ENCODE results near the gene KIAA1217.

Gene KIAA1217

DNA sequence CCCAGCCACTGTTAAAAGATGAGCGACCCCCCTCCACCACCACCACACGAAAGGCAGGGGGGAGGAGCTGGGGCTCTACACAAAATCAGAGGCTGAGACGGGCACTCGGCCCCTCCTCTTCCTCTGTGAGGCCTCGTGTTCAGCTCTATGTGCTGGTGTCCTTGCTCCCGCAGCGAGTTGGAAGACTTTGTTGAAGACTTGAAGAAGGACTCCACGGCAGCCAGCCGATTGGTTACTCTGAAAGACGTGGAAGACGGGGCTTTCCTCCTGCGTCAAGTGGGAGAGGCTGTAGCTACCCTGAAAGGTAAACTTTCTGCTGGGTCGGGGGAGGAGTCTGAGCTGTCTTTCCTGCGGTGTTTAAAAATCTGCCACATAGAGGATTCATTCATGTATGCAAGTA is 311.0 kb downstream of the KIAA1217 start:
- peak; percentile 30 for DNase-seq

DNA sequence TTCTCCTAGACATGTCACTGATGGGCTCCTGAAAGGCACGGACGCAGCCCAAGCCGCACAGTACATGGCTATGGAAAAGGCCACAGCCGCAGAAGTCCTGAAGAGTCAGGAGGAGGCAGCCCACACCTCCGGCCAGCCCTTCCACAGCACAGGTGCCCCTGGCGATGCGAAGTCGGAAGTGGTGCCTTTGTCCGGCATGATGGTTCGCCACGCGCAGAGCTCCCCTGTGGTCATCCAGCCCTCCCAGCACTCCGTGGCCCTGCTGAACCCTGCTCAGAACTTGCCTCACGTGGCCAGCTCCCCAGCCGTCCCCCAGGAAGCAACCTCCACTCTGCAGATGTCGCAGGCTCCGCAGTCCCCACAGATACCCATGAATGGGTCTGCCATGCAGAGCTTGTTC is 315.4 kb downstream of the KIAA1217 start:
- DNase-seq, result no peak

DNA sequence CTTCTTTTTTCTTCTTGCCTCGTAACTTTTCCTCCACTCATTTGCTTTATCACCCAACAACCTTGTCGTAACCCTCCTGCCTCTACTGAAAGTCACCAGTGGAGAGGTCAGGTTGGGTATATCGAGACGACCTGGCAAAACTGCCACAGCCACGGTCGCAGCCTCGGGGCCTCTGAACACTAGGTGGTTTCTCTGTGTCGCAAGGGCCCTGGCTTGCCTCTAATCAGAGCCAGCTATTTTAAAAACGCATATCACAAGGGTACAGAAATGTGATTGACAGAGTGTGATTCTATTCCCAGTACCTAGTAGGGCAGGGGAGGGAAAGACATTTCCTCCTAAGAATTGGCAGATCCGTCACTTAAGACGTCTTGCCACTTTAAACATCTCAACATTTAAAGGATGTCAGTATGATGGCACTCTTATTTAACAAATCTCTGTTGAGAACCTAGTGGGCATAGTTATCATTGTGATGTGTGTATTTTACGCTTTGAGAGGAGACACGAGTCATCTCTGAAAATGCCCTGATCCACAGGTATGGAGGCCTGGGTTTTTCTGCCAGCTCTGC is 317.2 kb downstream of the KIAA1217 start:
- DNase-seq, result no peak

DNA sequence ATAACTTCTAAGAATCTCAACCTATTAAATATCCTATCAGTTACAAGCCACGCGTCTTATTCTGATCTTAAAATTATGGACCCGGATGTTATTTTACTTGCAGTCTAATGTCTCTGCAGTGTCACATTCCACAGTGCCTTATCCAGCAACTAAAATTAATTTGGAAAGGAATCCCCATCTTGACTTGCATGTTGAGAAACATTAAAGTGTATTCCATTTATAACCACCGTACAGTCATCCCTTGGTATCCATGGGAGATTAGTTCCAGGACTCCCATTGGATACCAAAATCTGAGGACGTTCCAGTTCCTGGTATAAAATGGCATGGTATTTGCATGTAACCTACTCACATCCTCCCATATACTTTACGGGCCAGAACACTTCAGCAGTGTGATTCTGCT is 320.0 kb downstream of the KIAA1217 start:
- no peak for DNase-seq

DNA sequence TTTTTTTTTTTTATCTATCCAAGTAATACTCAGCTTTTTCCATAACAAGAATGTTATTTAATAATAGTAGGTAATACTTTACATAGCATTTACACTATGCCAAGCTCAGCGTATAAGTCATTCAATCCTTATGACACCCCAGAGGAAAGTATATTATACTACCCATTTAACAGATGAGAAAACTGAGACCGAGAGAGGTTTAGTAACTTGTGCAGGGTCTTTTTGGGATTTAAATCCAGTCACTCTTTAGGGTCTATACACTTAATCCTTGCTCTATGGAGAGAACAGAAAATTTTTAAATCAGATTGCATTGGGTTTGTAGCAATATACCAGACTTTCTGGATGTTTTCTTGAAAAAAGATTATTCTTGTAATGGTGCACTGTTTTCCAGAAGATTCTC is 322.5 kb downstream of the KIAA1217 start:
- no peak for DNase-seq

DNA sequence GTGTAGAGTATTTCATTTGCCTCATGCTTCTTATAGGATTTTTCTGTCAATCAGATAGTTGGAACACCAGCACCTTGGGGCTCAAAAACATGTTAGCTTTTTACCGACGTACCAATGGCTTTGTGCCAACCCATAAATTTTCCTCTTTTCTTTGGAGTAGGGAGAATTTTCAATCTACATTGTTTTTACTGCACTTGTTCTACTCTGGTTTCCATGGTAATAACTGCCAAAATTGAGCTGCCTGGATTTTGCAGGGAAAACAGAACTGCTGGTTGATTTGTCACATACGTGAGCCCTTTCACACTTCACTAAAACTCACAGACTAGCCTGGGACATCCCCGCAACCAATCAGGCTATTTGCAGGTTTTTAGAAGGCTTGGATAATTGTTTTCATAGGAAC is 325.0 kb downstream of the KIAA1217 start:
- DNase-seq, result no peak

DNA sequence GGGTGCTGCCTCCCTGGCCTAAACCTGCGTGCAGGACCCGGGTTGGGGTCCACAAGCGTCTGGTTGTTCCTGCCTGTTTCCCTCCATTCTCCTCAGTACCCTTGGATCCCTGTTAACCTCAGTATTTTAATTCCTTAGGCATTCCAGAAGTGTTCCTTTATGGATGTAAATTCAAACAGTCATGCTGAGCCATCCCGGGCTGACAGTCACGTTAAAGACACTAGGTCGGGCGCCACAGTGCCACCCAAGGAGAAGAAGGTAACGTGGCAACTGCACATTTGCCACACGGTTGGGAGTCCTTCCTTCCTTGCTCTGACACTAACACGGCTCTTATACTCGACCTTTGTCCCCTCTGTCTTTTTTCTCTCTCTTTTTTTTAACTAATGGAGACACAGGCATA is 327.7 kb downstream of the KIAA1217 start:
- no peak for DNase-seq

DNA sequence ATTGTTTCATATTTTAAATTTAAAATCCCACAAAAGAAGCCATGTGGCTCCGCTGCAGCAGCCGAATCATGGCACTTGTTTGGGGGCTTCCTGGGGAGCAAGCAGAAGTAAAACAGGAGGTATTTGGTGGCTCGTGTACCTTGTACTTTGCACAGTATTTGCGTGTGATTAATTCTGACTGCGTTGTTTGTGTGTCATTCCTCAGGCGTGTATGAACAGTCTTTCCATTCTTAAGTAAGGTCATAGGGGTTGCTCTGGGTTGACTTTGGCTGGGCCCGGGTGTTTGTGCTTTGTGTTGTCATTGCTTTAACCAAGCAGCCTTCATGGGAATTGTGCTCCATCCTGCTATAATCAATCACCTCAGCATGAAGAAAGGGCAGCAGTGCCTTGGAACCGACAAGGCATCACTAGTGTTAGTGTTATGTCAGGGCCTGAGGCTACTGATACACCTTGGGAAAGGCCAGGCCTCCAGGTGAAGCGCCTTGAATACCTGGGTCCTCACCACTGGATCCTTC is 332.4 kb downstream of the KIAA1217 start:
- DNase-seq, result no peak

DNA sequence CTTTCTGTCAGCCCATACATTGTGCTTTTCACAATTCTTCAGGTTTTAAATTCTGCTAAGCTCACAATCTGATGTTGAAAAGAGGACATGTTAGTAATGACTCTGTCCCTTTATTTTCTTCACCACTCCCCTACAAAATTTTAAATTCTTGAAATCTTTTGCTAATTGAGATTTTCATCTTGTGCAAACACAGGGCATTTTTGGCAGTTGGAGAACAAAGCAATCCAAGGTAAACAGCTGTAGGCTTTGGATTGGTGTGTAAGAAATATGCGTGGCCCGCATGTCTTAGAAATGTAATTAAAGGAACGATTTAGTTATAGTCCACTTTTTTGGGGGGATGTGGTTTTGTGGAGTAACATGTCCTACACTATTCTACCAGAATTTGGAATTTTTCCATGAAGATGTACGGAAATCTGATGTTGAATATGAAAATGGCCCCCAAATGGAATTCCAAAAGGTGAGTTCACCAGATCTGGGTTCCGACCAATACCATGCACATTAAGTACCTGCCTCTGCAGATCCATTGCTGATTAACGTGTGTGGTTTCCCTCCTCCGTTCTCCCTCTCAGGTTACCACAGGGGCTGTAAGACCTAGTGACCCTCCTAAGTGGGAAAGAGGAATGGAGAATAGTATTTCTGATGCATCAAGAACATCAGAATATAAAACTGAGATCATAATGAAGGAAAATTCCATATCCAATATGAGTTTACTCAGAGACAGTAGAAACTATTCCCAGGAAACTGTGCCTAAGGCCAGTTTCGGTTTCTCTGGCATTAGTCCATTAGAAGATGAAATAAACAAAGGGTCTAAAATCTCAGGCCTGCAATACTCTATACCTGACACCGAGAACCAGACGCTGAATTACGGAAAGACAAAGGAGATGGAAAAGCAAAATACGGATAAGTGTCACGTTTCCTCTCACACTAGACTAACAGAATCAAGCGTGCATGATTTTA is 333.7 kb downstream of the KIAA1217 start:
- DNase-seq, result no peak

DNA sequence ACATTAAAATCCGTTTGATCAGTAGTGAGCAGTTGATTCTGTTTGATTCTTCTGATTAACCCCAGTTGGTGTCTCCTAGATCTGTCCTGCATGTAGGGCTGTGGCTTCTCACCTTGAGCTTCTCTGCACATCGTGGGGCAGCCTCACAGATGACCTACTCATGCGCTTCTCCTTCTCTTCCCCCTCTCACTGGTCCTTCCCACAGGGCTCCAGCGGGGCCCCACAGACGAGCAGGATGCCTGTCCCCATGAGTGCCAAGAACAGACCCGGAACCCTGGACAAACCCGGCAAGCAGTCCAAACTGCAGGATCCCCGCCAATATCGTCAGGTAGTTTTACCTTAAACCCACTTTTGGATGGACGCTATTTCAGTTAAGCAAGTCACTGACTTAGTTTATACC is 335.8 kb downstream of the KIAA1217 start:
- no peak for DNase-seq

DNA sequence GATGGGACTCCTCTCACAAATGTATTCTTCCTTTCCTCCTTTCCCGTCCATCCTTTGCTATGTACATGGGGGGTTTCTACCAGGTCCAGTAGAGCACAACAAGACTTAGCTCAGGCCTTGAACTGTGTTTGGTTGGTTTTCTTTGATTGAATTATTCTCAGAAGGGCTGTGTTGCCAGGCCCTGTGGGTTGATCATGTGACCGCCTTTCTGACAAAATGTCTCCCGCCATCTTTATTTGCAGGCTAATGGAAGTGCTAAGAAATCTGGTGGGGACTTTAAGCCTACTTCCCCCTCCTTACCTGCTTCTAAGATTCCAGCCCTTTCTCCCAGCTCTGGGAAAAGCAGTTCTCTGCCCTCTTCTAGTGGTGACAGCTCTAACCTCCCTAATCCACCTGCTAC is 336.6 kb downstream of the KIAA1217 start:
- DNase-seq, result no peak

DNA sequence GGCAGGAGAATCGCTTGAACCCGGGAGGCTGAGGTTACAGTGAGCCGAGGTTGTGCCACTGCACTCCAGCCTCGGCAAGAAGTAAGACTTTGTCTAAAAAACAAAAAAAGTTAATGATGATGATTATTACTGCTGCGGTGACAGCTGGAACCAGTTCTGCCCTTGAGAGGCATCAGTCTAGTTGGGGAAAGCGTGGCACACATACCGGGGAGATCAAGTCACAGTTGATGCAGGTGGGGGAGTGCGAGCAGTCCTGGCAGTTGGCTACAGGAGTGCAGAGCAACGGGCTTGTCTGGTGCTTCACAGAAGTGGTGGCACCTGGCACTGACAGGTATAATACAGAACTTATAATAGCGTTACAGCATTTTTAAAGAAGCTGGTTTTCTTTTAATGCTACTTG is 341.7 kb downstream of the KIAA1217 start:
- DNase-seq, result no peak

DNA sequence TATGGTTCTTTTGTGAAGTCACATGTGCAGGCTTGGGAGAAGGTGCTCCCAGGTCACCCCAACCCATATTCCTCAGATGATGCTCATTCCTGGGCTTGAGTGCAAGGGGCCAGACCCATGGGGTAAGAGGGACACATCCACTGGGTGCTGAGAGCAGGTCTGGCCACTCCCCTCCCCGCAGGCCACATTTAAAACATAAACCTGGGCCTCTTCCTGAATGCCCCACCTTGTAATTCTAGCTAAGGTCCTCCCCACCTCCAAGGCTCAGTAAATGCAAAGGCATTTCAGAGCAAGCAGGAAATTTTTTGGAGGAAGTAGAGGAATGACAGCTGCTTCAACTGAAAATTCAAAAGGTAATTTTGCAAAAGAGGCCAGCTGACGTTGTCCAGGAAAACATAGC is 342.2 kb downstream of the KIAA1217 start:
- no peak for DNase-seq

DNA sequence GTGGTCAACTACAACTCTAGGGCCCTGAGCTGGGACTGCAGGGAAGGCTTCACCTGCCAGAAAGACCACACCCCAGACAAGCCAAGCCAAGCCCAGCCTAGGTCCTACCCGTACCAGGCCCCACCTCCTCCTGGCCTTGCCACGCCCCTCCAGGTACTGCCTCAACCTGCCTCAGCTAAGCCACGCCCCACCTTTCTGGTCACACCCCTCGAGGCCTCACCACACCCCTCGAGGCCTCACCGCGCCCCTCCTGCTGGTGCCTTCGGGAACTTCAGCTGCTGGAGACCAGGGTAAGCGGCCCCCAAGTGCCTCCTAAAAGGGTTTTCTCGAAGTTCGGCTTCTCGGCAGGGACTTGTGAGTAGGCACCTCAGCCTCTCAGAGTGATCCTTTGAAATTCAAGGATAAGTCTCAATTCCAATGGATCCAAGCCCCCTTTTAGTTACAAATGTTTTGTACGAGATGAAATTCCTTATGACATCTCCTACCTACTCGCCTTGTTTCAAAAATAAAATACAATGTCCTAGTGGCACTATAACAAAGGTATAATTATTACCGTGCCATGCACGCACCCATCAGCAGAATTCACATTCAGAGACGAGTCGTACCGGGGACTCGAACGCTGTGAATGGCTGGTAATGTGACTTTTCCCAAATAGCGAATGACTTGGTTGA is 343.5 kb downstream of the KIAA1217 start:
- peak; percentile 6 for DNase-seq

DNA sequence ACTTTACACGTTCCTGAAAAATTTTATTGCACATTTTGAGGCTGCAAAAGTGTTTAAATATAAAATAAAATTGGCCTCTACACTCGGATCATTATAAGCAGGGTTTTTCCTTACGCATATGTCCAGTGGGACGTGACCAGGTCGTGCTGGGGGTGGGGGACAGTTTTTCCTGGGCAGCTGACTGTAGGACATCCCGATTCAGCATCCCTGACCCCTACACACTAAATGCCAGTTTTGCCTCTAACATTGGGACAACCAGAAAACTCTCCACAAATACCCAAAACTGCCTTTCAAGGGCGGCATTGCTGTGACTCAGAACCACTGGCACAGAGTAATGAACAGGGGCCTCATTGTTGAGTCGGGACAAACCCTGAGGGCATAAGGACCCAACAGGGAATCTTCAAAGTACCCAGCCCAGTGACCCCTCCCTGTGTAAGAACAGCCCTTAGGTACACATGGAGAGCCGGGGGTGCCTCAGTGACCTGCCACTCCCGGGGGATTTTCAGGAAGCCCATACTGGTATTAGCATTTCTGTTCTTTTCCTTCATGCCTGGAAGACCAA is 344.2 kb downstream of the KIAA1217 start:
- DNase-seq, result no peak

DNA sequence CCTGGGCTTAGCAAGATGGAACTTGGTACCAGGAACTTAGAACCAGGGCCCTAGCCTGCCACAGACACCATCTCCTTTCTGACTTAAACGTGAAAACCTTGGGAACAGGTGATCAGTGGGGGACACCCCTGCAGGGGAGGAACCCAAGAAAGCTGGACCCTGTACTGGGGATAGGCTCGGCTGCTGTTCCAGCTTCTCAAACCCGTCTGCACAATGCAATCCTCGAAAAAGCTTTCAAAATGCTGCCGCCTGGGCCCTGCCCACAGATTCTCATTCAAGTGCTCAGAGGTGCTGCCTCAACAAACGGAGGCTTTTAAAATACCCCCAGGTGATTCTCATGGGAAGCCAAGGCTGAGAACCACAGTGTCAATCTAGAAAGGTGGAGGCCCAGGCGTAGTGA is 345.1 kb downstream of the KIAA1217 start:
- no peak for DNase-seq

DNA sequence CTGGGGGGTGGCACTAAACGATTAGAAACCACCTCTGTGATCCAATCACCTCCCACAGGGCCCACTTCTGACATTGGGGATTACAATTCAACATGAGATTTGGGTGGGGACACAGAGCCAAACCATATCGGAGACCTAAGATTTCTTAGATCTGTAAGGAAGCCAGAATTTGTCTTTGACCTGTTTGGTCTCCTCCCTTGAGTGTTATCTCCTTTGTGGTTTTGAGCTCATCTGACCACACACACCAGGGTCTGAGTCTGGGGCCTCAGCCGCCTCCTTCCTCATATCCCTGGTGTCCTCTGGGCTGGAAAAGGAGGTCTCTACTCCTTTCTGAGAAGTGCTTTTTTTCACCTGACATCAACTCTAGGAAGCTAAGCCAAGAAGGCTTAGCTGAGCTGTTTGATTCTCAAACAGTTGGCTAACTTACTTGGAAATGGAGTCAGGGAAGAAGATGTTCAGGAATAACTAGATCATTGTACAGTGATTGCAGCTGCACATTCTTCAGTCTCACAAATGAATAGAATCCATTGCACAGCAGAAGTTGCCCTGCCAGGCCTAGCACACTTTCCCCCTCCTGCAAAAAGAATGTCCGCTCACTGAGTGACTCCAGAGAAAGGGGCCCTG is 347.3 kb downstream of the KIAA1217 start:
- DNase-seq, result no peak

DNA sequence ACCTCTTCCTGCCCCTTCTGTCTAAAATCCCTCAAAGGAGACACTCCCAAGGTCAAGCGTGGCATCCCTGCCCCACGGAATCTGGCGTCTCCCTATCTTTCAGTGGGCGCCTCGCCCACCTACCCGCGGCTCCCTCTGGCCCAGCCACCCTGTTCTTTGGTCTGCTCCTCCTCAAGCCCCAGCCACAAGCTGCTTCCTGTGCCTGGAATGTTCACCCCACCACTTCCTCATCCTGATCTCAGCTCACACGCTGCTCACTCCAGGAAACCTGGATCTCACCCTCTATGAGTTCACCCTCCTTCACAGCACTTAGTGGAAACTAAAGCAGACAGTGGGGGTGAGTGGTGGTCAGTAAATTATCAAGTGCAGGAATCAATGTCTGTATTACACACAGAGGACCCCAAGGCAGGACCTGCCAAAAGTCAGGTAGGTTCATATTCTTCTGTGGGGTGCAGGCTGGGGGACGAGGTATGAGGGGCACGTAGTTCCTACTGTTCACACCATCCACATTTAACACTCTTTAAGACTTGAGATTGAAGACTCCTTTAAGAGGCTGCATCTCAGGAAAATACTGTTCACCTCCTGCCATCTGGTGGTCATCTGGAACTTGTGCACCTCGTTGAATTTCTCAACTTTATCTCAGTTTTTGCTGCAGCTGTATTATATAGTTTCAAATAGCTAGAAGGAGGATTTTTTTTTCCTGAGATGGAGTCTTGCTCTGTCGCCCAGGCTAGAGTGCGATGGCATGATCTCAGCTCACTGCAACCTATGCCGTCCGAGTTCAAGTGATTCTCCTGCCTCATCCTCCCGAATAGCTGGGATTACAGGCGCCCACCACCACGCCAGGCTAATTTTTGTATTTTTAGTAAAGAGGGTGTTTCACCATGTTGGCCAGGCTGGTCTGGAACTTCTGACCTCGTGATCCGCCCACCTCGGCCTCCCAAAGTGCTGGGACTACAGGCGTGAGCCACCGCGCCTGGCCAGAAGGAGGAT is 348.1 kb downstream of the KIAA1217 start:
- no peak for DNase-seq

DNA sequence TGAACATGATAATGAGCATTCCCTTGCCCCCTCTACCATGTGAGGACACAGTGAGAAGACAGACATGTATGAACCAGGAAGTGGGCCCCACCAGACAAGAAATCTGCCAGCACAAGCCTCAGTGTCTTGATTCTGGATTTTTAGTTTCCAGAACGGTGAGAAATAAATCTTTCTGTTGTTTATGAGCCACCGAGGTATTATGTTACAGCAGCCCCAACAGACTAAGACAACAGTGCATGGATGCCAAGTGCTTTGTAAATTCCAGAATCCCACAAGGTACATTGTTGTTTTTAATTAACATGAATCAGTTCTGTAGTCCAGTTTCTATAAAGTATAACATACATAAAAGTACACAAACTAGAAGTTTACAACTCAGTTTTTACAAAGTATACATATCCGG is 352.5 kb downstream of the KIAA1217 start:
- no peak for DNase-seq

DNA sequence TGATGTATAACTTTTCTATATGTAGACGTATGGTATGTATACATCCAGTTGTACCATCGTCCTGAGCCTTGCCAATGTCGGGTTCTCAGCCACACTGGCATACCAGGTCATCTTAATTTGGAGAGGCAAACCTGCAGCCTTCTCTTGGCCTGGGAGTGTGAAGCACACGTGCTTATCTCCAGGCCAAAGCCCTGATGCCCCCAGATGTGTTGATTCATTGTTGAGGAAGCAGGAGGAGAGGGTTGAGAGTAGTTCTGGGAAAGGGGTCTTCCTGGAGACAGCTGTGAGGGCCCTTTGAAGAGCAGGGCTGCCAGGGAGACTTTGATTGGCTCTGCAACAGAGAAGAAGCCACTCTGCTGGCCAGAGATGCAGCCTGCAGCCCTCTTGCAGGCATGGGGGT is 359.1 kb downstream of the KIAA1217 start:
- no peak for DNase-seq

DNA sequence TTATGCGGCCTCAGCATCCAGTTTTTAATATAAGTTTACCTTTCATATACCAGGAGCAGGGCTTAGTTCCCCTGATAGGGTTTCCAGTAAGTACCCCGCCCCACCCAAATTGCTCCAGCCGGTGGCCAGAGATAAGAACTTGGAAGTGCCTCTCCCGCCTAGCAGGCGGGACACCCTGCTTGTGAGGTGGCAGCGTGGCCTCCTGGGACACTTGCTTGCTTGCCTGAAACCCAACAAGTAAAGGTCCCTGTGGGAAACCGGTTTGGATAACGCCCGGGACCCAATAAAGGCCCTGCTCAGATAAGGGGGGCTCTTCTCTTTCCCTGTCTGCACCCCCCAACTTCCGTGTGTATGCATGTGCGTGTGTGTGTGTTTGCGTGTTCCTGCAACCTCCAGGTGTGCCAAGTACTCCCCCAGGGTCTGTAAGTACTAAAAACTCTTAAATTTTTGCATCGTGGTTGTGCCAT is 360.4 kb downstream of the KIAA1217 start:
- DNase-seq, result no peak

Measured in activated CD4-positive, alpha-beta T cell treated with anti-CD3 and anti-CD28 coated beads, Interleukin-2, amount 50 U/mL, for 1 hour (primary cell).